GM18867 (cell line): Measurements from ENCODE around the gene KIAA0232.
A peak's percentile ranks its signal among the peaks of the same experiment; 100 is the strongest.

Experiments used
- ATAC-seq: cut with Tn5 transposase; IDR thresholded peaks from one replicate; pipeline ENCODE4 v1.9.1; 2021; ENCODE audit warnings: mild to moderate bottlenecking, moderate library complexity; ENCODE audit not compliant: unreplicated experiment

The KIAA0232 gene

GRCh38 chr4:6847178-6847577 is 64.7 kb downstream of the KIAA0232 start:
- no peak for ATAC-seq

- no peak for ATAC-seq
Measured at GRCh38 chr4:6848717-6849305, 66.3 kb downstream of the KIAA0232 start.

- ATAC-seq = no peak
Measured at GRCh38 chr4:6849691-6850090, 67.2 kb downstream of the KIAA0232 start.

GRCh38 chr4:6851431-6851830 is 68.9 kb downstream of the KIAA0232 start:
- ATAC-seq = no peak

- no peak for ATAC-seq
Measured at GRCh38 chr4:6851962-6852361, 69.4 kb downstream of the KIAA0232 start.

- ATAC-seq = no peak
Measured at GRCh38 chr4:6852582-6852981, 70.1 kb downstream of the KIAA0232 start.

GRCh38 chr4:6854098-6854744 is 71.7 kb downstream of the KIAA0232 start:
- ATAC-seq = peak; percentile 23

- peak; percentile 95 for ATAC-seq
Measured at GRCh38 chr4:6855692-6856297, 73.3 kb downstream of the KIAA0232 start.

GRCh38 chr4:6856391-6856790 is 73.9 kb downstream of the KIAA0232 start:
- no peak for ATAC-seq

GRCh38 chr4:6857009-6857882 is 74.7 kb downstream of the KIAA0232 start:
- no peak for ATAC-seq

GRCh38 chr4:6858997-6859396 is 76.5 kb downstream of the KIAA0232 start:
- no peak for ATAC-seq

- ATAC-seq = no peak
Measured at GRCh38 chr4:6859543-6859942, 77.0 kb downstream of the KIAA0232 start.

GRCh38 chr4:6868386-6868785 is 85.9 kb downstream of the KIAA0232 start:
- no peak for ATAC-seq

- ATAC-seq = no peak
Measured at GRCh38 chr4:6869944-6870343, 87.4 kb downstream of the KIAA0232 start.

- ATAC-seq = no peak
Measured at GRCh38 chr4:6873291-6873690, 90.8 kb downstream of the KIAA0232 start.

GRCh38 chr4:6873792-6874461 is 91.4 kb downstream of the KIAA0232 start:
- ATAC-seq = peak; percentile 67

GRCh38 chr4:6874981-6875380 is 92.5 kb downstream of the KIAA0232 start:
- ATAC-seq = no peak

- ATAC-seq = no peak
Measured at GRCh38 chr4:6875431-6875831, 92.9 kb downstream of the KIAA0232 start.

- ATAC-seq = no peak
Measured at GRCh38 chr4:6876440-6876839, 93.9 kb downstream of the KIAA0232 start.

GRCh38 chr4:6877067-6877466 is 94.5 kb downstream of the KIAA0232 start:
- no peak for ATAC-seq
